ENCODE data around the gene CTSA.

CTSA gene

DNA sequence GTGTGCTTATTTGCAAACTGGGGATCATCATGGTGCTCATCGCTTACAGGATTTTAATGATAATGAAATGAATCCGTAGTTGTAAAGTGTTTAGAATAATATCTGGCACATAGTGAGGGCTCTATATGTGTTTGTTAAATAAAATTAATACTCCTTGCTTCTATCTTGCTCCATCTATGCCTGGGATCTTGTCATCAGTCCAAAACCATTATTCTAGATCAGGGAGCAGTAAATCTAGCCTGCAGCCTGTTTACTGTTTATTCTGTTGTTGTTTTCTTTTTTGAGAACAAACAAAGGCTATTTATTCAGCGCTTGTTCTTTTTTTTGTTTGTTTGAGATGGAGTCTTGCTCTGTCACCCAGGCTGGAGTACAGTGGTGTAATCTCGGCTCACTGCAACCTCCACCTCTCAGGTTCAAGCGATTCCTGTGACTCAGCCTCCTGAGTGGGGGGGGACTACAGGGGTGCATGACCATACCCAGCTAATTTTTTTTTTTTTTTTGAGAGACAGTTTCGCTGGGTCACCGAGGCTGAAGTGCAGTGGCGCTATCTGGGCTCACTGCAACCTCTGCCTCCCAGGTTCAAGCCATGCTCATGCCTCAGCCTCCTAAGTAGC, 42.1 kb upstream of the CTSA start:
- H3K4me3 ChIP-seq (ENCODE audit: control insufficient read depth, low read depth, low read length), result no peak overlapping the region
- no peak for DNase-seq (ENCODE audit: low read depth)
- TF ChIP-seq, protein P1, sequence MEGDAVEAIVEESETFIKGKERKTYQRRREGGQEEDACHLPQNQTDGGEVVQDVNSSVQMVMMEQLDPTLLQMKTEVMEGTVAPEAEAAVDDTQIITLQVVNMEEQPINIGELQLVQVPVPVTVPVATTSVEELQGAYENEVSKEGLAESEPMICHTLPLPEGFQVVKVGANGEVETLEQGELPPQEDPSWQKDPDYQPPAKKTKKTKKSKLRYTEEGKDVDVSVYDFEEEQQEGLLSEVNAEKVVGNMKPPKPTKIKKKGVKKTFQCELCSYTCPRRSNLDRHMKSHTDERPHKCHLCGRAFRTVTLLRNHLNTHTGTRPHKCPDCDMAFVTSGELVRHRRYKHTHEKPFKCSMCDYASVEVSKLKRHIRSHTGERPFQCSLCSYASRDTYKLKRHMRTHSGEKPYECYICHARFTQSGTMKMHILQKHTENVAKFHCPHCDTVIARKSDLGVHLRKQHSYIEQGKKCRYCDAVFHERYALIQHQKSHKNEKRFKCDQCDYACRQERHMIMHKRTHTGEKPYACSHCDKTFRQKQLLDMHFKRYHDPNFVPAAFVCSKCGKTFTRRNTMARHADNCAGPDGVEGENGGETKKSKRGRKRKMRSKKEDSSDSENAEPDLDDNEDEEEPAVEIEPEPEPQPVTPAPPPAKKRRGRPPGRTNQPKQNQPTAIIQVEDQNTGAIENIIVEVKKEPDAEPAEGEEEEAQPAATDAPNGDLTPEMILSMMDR (conservative IDR thresholded peaks at IDR 0.05; ENCODE audit: control insufficient read depth, insufficient read depth, low read depth, low read length), result no peak

DNA sequence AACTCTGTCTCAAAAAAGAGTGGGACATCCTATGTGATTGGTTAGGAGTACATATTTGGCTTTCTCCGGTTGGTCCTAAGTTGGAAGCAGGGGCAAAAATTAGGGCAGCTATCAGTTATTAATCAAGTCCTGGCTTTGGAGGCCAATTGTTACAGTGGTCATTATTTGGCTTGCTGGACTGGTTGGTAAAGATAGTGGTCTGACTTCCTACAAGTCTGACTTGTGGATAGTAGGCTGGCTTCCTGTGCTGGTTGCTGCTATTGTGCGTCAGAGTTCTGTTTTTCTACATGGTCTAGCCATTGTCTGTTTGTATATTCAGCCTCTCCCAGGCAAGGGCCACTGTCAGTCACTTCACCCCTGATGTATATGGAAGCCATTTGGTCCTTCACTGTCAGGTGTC, 40.9 kb upstream of the CTSA start:
- H3K4me3 ChIP-seq (ENCODE audit: control insufficient read depth, low read depth, low read length), result no peak overlapping the region
- DNase-seq (ENCODE audit: low read depth), result no peak
- TF ChIP-seq, protein P1 (conservative IDR thresholded peaks at IDR 0.05; ENCODE audit: control insufficient read depth, insufficient read depth, low read depth, low read length), result no peak

DNA sequence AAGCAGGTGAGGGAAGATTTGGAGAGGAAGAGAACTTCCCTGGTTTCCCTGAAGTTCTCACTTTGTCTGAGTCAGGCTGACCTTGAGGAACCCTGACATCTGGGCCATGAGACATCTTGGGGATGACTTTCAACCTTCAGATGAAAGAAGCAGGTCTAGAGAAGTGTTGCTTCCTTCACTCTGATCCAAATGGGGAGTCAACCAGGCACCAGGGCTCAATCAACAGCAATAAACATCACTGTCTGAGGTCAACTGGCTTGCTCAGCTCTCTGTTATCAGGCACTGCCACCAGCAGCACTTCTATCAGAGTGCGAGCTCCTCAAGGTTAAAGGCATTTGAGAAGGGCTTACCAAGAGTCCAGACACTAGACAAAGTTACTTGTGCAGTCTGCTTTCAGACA, 40.2 kb upstream of the CTSA start:
- no peak for DNase-seq (ENCODE audit: low read depth)
- TF ChIP-seq, protein P1 (conservative IDR thresholded peaks at IDR 0.05; ENCODE audit: control insufficient read depth, insufficient read depth, low read depth, low read length), result no peak
- no peak overlapping the region for H3K4me3 ChIP-seq (ENCODE audit: control insufficient read depth, low read depth, low read length)

DNA sequence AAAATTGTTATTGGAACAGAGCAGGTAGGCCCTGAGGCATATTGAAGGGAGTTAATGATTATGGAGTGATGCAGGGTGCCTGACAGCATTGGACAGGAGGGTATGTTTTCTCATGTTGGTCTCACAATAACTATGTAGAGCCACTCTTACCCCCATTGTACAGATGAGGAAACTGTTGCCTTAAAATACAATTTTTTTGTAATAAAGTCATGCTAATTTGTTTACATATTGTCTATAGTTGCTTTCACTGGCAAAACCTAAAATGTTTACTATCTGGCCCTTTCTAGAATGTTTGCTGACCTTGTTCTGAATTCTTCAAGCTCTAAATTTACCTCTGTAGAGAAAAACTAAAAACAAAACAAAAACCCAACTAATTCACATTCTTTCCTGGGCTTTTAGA, 39.6 kb upstream of the CTSA start:
- DNase-seq (ENCODE audit: low read depth), result no peak
- TF ChIP-seq, protein P1 (conservative IDR thresholded peaks at IDR 0.05; ENCODE audit: control insufficient read depth, insufficient read depth, low read depth, low read length), result no peak
- no peak overlapping the region for H3K4me3 ChIP-seq (ENCODE audit: control insufficient read depth, low read depth, low read length)

DNA sequence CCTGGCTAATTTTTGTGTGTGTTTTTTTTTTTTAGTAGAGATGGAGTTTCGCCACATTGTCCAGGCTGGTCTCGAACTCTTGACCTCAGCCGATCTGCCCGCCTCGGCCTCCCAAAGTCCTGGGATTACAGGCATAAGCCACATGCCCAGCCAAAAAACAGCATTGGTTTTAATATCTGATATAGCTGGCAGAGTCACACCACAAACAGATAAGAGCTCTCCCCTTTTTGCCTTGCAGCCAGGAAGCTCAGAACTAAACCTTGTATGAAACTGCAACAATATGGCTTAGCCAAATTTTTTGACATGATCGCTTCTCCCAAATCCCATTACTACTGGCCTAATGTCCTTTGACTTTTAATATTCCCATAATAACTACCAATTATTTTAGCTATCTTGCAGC, 38.8 kb upstream of the CTSA start:
- H3K4me3 ChIP-seq (ENCODE audit: control insufficient read depth, low read depth, low read length), result no peak overlapping the region
- DNase-seq (ENCODE audit: low read depth), result no peak
- TF ChIP-seq, protein P1 (conservative IDR thresholded peaks at IDR 0.05; ENCODE audit: control insufficient read depth, insufficient read depth, low read depth, low read length), result no peak

DNA sequence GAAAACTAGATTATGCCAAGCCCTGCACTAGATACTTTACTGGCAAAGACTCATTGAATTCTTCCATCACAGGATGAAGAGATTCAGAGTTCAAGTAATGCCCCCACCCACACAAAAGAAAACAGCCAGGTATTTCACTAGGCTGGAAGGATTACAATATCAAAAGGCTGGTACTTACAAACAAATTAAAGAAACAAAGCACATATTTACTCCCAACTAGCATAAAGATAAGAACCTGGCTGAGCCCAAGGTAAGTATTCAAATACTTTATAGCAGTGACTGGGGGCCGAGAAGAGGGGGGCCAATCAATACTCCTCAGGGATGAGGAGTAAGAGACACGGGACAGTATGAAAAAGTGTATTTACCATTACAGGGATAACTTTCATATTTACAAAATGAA, 37.7 kb upstream of the CTSA start:
- TF ChIP-seq, protein P1 (conservative IDR thresholded peaks at IDR 0.05; ENCODE audit: control insufficient read depth, insufficient read depth, low read depth, low read length), result no peak

More for the DNA sequence above, 37.7 kb upstream of the CTSA start:
- H3K4me3 ChIP-seq (ENCODE audit: control insufficient read depth, low read depth, low read length), result no peak overlapping the region
- no peak for DNase-seq (ENCODE audit: low read depth)

Measured in fibroblast of mammary gland (primary cell).